GM12872 (cell line): Measurements from ENCODE around the gene RFWD3.

Source experiments
- CTCF ChIP-seq: IDR thresholded peaks from 3 replicates; pipeline ENCODE4 v1.5.1; 2011; ENCODE audit warnings: low read depth, mild to moderate bottlenecking, low read length, moderate library complexity; ENCODE audit not compliant: insufficient read depth

RFWD3 gene

GRCh38 chr16:74608381-74608780 is 58.3 kb downstream of the RFWD3 start:
- TF ChIP-seq CTCF: no peak

- no peak for TF ChIP-seq CTCF
These were observed 58.7 kb downstream of the RFWD3 start for GRCh38 chr16:74607962-74608356.

GRCh38 chr16:74607310-74607961 is 59.2 kb downstream of the RFWD3 start:
- TF ChIP-seq CTCF: no peak

GRCh38 chr16:74606521-74607309 is 60.0 kb downstream of the RFWD3 start, which contains the start of gene GLG1:
Gene GLG1, minus strand, starts transcription at chr16:74607114. Its CDS starts 20 bp downstream, at chr16:74607094.
- TF ChIP-seq CTCF: no peak

GRCh38 chr16:74605746-74606520 is 60.7 kb downstream of the RFWD3 start:
- TF ChIP-seq CTCF: no peak

GRCh38 chr16:74605332-74605731 is 61.3 kb downstream of the RFWD3 start:
- no peak for TF ChIP-seq CTCF

- no peak for TF ChIP-seq CTCF
These were observed 62.8 kb downstream of the RFWD3 start for GRCh38 chr16:74603848-74604247.
